ENCODE data around the gene VPS4B.

The VPS4B gene

GRCh38 chr18:63348508-63349136, 73.7 kb downstream of the VPS4B start:
- H3K36me3 ChIP-seq (ENCODE audit: insufficient read depth), result no peaks in the 10 kb centered on the region
- peak overlapping the region; percentile 50 for H3K27ac ChIP-seq
- no peak for TF ChIP-seq CTCF (conservative IDR thresholded peaks at IDR 0.05; ENCODE audit: low read depth, low read length)
- peak overlapping the region; percentile 13; the same call in 1 of the 2 replicates for H3K9ac ChIP-seq
- no peaks in the 10 kb centered on the region for H3K79me2 ChIP-seq (ENCODE audit: insufficient read depth, low read depth)
- peaks cover 29% of the 10 kb centered on the region for H3K4me1 ChIP-seq (ENCODE audit: low read depth, poor library complexity, severe bottlenecking)
- H3K27me3 ChIP-seq (ENCODE audit: insufficient read depth, low read depth), result no peaks in the 10 kb centered on the region
- no peaks in the 10 kb centered on the region for H4K20me1 ChIP-seq (ENCODE audit: insufficient read depth)
- peak overlapping the region; percentile 27; the same call in 1 of the 2 replicates for H2AFZ ChIP-seq (ENCODE audit: low read depth)
- peak overlapping the region; percentile 55 for H3K4me2 ChIP-seq
- H3K4me3 ChIP-seq (IDR thresholded peaks at IDR 0.05; ENCODE audit: insufficient read depth, low read depth, low read length), result no peak overlapping the region

GRCh38 chr18:63346480-63347183, 75.6 kb downstream of the VPS4B start:
- no peak overlapping the region for H3K27ac ChIP-seq
- H3K9ac ChIP-seq, result no peak overlapping the region
- H3K36me3 ChIP-seq (ENCODE audit: insufficient read depth), result no peaks in the 10 kb centered on the region
- H2AFZ ChIP-seq (ENCODE audit: low read depth), result no peak overlapping the region
- H3K4me1 ChIP-seq (ENCODE audit: low read depth, poor library complexity, severe bottlenecking), result peaks cover 29% of the 10 kb centered on the region
- TF ChIP-seq CTCF (conservative IDR thresholded peaks at IDR 0.05; ENCODE audit: low read depth, low read length), result no peak
- no peak overlapping the region for H3K4me2 ChIP-seq
- no peaks in the 10 kb centered on the region for H4K20me1 ChIP-seq (ENCODE audit: insufficient read depth)
- no peaks in the 10 kb centered on the region for H3K27me3 ChIP-seq (ENCODE audit: insufficient read depth, low read depth)
- H3K79me2 ChIP-seq (ENCODE audit: insufficient read depth, low read depth), result no peaks in the 10 kb centered on the region
- H3K4me3 ChIP-seq (IDR thresholded peaks at IDR 0.05; ENCODE audit: insufficient read depth, low read depth, low read length), result no peak overlapping the region

GRCh38 chr18:63346031-63346430, 76.2 kb downstream of the VPS4B start:
- Histone ChIP-seq H2AFZ (ENCODE audit: low read depth) (no peak overlapping the region), H3K4me3 (IDR thresholded peaks at IDR 0.05; ENCODE audit: insufficient read depth, low read depth, low read length) (no peak overlapping the region), H3K27ac (no peak overlapping the region), H3K4me2 (no peak overlapping the region), H3K4me1 (ENCODE audit: low read depth, poor library complexity, severe bottlenecking) (peaks cover 29% of the 10 kb centered on the region), H3K79me2 (ENCODE audit: insufficient read depth, low read depth) (no peaks in the 10 kb centered on the region), H3K27me3 (ENCODE audit: insufficient read depth, low read depth) (no peaks in the 10 kb centered on the region), H3K36me3 (ENCODE audit: insufficient read depth) (no peaks in the 10 kb centered on the region), H3K9ac (no peak overlapping the region), H4K20me1 (ENCODE audit: insufficient read depth) (no peaks in the 10 kb centered on the region)
- no peak for TF ChIP-seq CTCF (conservative IDR thresholded peaks at IDR 0.05; ENCODE audit: low read depth, low read length)

GRCh38 chr18:63344918-63345317, 77.4 kb downstream of the VPS4B start:
- Histone ChIP-seq H2AFZ (ENCODE audit: low read depth) (no peak overlapping the region), H3K27ac (no peak overlapping the region), H3K27me3 (ENCODE audit: insufficient read depth, low read depth) (no peaks in the 10 kb centered on the region), H3K4me1 (ENCODE audit: low read depth, poor library complexity, severe bottlenecking) (peaks cover 33% of the 10 kb centered on the region), H3K9ac (no peak overlapping the region), H3K4me2 (no peak overlapping the region), H3K4me3 (IDR thresholded peaks at IDR 0.05; ENCODE audit: insufficient read depth, low read depth, low read length) (no peak overlapping the region), H3K36me3 (ENCODE audit: insufficient read depth) (no peaks in the 10 kb centered on the region), H4K20me1 (ENCODE audit: insufficient read depth) (no peaks in the 10 kb centered on the region), H3K79me2 (ENCODE audit: insufficient read depth, low read depth) (no peaks in the 10 kb centered on the region)
- no peak for TF ChIP-seq CTCF (conservative IDR thresholded peaks at IDR 0.05; ENCODE audit: low read depth, low read length)
